IMR-90 (cell line): ENCODE data around the gene PRCD. TPM values are rescaled to one million over a fixed set of nuclear protein-coding genes. Genes with fewer than 3 reads are reported as not detected.

ENCODE experiments used
- ATAC-seq: fragments of 200-7000 bp; cut with Tn5 transposase; 2 replicates; pipeline ENCODE4 v1.9.1; 2020; ENCODE audit warnings: low read depth, mild to moderate bottlenecking, moderate library complexity
- BruUV-seq: library from RNA; stranded (reverse); fragments of 400-500 nt; replicated peaks from 2 replicates; lab custom pipeline; 2021; lab: Mats Ljungman, UMichigan
- CTCF ChIA-PET: fragments of 300-600 bp; formaldehyde crosslinking; extraction: SDS; loops from one replicate; lab custom pipeline; 2021; ENCODE audit warnings: antibody characterized with exemption; lab: Yijun Ruan, JAX
- POLR2A ChIA-PET: fragments of 300-600 bp; sonication (Branson Sonifier 250); formaldehyde crosslinking; loops from one replicate; lab custom pipeline; 2022; ENCODE audit warnings: antibody characterized with exemption; ENCODE audit not compliant: unreplicated experiment; lab: Charles Lee
- DNase-seq: peaks from one replicate; pipeline ENCODE4 v3.0.0; 2013
- H2AFZ ChIP-seq: replicated peaks from 2 replicates; pipeline ENCODE3; 2013; ENCODE audit warnings: low read length, mild to moderate bottlenecking; ENCODE audit not compliant: poor library complexity
- H2AK5ac ChIP-seq: 2 replicates; pipeline ENCODE4 v1.6.1; 2013; ENCODE audit warnings: low read depth, low read length, inconsistent platforms
- H2AK9ac ChIP-seq: replicated peaks from 2 replicates; pipeline ENCODE3; 2013; ENCODE audit warnings: mild to moderate bottlenecking, low read depth, low read length, moderate library complexity; ENCODE audit not compliant: poor library complexity
- H2BK120ac ChIP-seq: 2 replicates; pipeline ENCODE4 v1.6.1; 2013; ENCODE audit warnings: low read depth, low read length, inconsistent platforms
- H2BK15ac ChIP-seq: 3 replicates; pipeline ENCODE4 v1.6.1; 2013; ENCODE audit warnings: low read depth, low read length, inconsistent platforms
- H2BK20ac ChIP-seq: 2 replicates; pipeline ENCODE4 v1.6.1; 2013; ENCODE audit warnings: low read depth, mild to moderate bottlenecking, inconsistent platforms, low read length, moderate library complexity
- H2BK5ac ChIP-seq: 2 replicates; pipeline ENCODE4 v1.6.1; 2013; ENCODE audit warnings: mild to moderate bottlenecking, low read depth, low read length, inconsistent platforms; ENCODE audit not compliant: poor library complexity, severe bottlenecking
- H3K14ac ChIP-seq: replicated peaks from 2 replicates; pipeline ENCODE4 v1.6.1; 2013; ENCODE audit warnings: low read depth, low read length, inconsistent platforms
- H3K18ac ChIP-seq: 2 replicates; pipeline ENCODE4 v1.6.1; 2013; ENCODE audit warnings: low read depth, low read length, control low read depth
- H3K23ac ChIP-seq: 2 replicates; pipeline ENCODE4 v1.6.1; 2013; ENCODE audit warnings: low read depth, low read length, inconsistent platforms
- H3K27ac ChIP-seq: 2 replicates; pipeline ENCODE4 v1.5.1; 2013; ENCODE audit warnings: mild to moderate bottlenecking, control low read depth, low read length; ENCODE audit not compliant: insufficient read depth
- H3K27me3 ChIP-seq: 2 replicates; pipeline ENCODE4 v1.6.1; 2013; ENCODE audit warnings: low read length; ENCODE audit not compliant: control insufficient read depth, insufficient read depth
- H3K36me3 ChIP-seq: 2 replicates; pipeline ENCODE4 v1.6.1; 2013; ENCODE audit warnings: low read length, mixed read lengths; ENCODE audit not compliant: control insufficient read depth, insufficient read depth
- H3K4ac ChIP-seq: 2 replicates; pipeline ENCODE4 v1.6.1; 2013; ENCODE audit warnings: low read depth, low read length, inconsistent platforms
- H3K4me1 ChIP-seq: 2 replicates; pipeline ENCODE4 v1.6.1; 2013; ENCODE audit warnings: low read length, mixed read lengths; ENCODE audit not compliant: control insufficient read depth, insufficient read depth
- H3K4me2 ChIP-seq: 2 replicates; pipeline ENCODE4 v1.6.1; 2013; ENCODE audit warnings: low read depth, mild to moderate bottlenecking, control low read depth, low read length, moderate library complexity
- H3K4me3 ChIP-seq: 2 replicates; pipeline ENCODE4 v1.5.1; 2013; ENCODE audit warnings: low read depth, mild to moderate bottlenecking, control low read depth, low read length, moderate library complexity; ENCODE audit not compliant: insufficient read depth
- H3K56ac ChIP-seq: 2 replicates; pipeline ENCODE4 v1.6.1; 2013; ENCODE audit warnings: low read length, inconsistent platforms; ENCODE audit not compliant: insufficient read depth; ENCODE audit errors: extremely low read depth
- H3K79me1 ChIP-seq, 2 experiments: 2 replicates each; pipeline ENCODE4 v1.6.1; 2013; ENCODE audit warnings: low read length in 2 of 2, inconsistent platforms in 1 of 2, low read depth in 1 of 2
- H3K9ac ChIP-seq: 2 replicates; pipeline ENCODE4 v1.6.1; 2013; ENCODE audit warnings: low read depth, low read length, control low read depth
- H3K9me1 ChIP-seq: 2 replicates; pipeline ENCODE4 v1.6.1; 2013; ENCODE audit warnings: low read length, inconsistent platforms; ENCODE audit not compliant: insufficient read depth
- H3K9me3 ChIP-seq: 2 replicates; pipeline ENCODE4 v1.6.1; 2013; ENCODE audit warnings: low read length; ENCODE audit not compliant: control insufficient read depth, insufficient read depth
- H4K20me1 ChIP-seq: 2 replicates; pipeline ENCODE4 v1.6.1; 2013; ENCODE audit warnings: low read length, inconsistent platforms; ENCODE audit not compliant: insufficient read depth
- H4K5ac ChIP-seq: 2 replicates; pipeline ENCODE4 v1.6.1; 2013; ENCODE audit warnings: mild to moderate bottlenecking, low read depth, low read length, control low read depth
- H4K8ac ChIP-seq, 2 experiments: 2 replicates each; pipeline ENCODE4 v1.6.1; 2013; ENCODE audit warnings: low read depth in 2 of 2, low read length in 2 of 2, control low read depth in 1 of 2, inconsistent platforms in 1 of 2
- H4K91ac ChIP-seq: 2 replicates; pipeline ENCODE4 v1.6.1; 2013; ENCODE audit warnings: low read depth, low read length, inconsistent platforms; ENCODE audit not compliant: insufficient read depth
- BHLHE40 ChIP-seq: fragments of 150-350 bp; IDR thresholded peaks from 2 replicates; pipeline ENCODE4 v1.6.1; 2016; ENCODE audit warnings: mild to moderate bottlenecking, low read depth, low read length
- CEBPB ChIP-seq: IDR thresholded peaks from 2 replicates; pipeline ENCODE4 v1.6.1; 2012; ENCODE audit warnings: low read depth, low read length, improper control_type of control experiment
- CHD1 ChIP-seq: IDR thresholded peaks from 2 replicates; pipeline ENCODE4 v1.6.1; 2012; ENCODE audit warnings: low read depth, low read length, improper control_type of control experiment
- FOS ChIP-seq: fragments of 150-350 bp; IDR thresholded peaks from 2 replicates; pipeline ENCODE4 v1.6.1; 2016; ENCODE audit warnings: low read depth, low read length
- MAFK ChIP-seq: IDR thresholded peaks from 2 replicates; pipeline ENCODE4 v1.6.1; 2012; ENCODE audit warnings: low read depth, low read length, improper control_type of control experiment
- MAZ ChIP-seq: IDR thresholded peaks from 2 replicates; pipeline ENCODE4 v1.6.1; 2012; ENCODE audit warnings: low read depth, mild to moderate bottlenecking, low read length, improper control_type of control experiment, moderate library complexity, borderline replicate concordance
- POLR2A ChIP-seq: IDR thresholded peaks from 2 replicates; pipeline ENCODE4 v1.6.1; 2012; ENCODE audit warnings: mild to moderate bottlenecking, low read depth, low read length
- RAD21 ChIP-seq: IDR thresholded peaks from 2 replicates; pipeline ENCODE4 v1.6.1; 2012; ENCODE audit warnings: low read length, improper control_type of control experiment
- RCOR1 ChIP-seq: IDR thresholded peaks from 2 replicates; pipeline ENCODE4 v1.6.1; 2012; ENCODE audit warnings: mild to moderate bottlenecking, low read length, improper control_type of control experiment; ENCODE audit not compliant: insufficient replicate concordance
- RFX5 ChIP-seq: IDR thresholded peaks from 2 replicates; pipeline ENCODE4 v1.8.0; 2012; ENCODE audit warnings: low read depth, mild to moderate bottlenecking, low read length, moderate library complexity
- WGBS, 2 experiments: methylation state at CpG; one replicate each; pipeline versions ENCODE4 v1.1.5 to v1.1.7; 2013; ENCODE audit warnings: missing lambda C conversion rate in 2 of 2; ENCODE audit not compliant: insufficient read length in 1 of 2; ENCODE audit errors: extremely low coverage in 2 of 2; 5-methylcytosine and 5-hydroxymethylcytosine counted together
- dilution Hi-C: fragments of 300-500 bp; cut with HindIII; formaldehyde crosslinking; loops from one replicate; pipeline ENCODE4 v1.14.3; 2018; ENCODE audit warnings: low sequenced_read_pairs; ENCODE audit not compliant: unreplicated experiment
- in situ Hi-C: fragments of 300-500 bp; cut with MboI; formaldehyde crosslinking; loops from 3 replicates; pipeline ENCODE4 v1.14.3; 2019; ENCODE audit warnings: low sequenced_read_pairs, inconsistent platforms, mixed read lengths
- intact Hi-C: fragments of 100-400 bp; cut with micrococcal nuclease; formaldehyde crosslinking; loops from 2 replicates; pipeline ENCODE4 v1.10.0; 2022
- polyA plus RNA-seq, 3 experiments: library from polyadenylated mRNA; depleted of rRNA; stranded (reverse); fragments of >200 nt; gene quantifications; 2 replicates each; pipeline ENCODE4 v1.2.3, GENCODE V29; 2012; ENCODE audit warnings: low replicate concordance in 1 of 3
- total RNA-seq: library from RNA; depleted of rRNA; stranded (reverse); fragments of >200 nt; gene quantifications from 2 replicates; pipeline ENCODE4 v1.2.3, GENCODE V29; 2012
- TF ChIP-seq, protein P1 (sequence below): fragments of 150-350 bp; IDR thresholded peaks from 2 replicates; pipeline ENCODE4 v1.6.1; 2017; ENCODE audit warnings: mild to moderate bottlenecking, antibody characterized with exemption, low read length, low read depth
- TF ChIP-seq, protein P2 (sequence below): conservative IDR thresholded peaks from 2 replicates; pipeline ENCODE4 v1.5.1; 2012; ENCODE audit warnings: mild to moderate bottlenecking, low read depth, low read length, improper control_type of control experiment

Gene PRCD
- total and polyA plus RNA-seq, 2 of the 4 experiments (the other 2 are of a cell fraction) = 0.32 TPM; not detected in 1

DNA sequence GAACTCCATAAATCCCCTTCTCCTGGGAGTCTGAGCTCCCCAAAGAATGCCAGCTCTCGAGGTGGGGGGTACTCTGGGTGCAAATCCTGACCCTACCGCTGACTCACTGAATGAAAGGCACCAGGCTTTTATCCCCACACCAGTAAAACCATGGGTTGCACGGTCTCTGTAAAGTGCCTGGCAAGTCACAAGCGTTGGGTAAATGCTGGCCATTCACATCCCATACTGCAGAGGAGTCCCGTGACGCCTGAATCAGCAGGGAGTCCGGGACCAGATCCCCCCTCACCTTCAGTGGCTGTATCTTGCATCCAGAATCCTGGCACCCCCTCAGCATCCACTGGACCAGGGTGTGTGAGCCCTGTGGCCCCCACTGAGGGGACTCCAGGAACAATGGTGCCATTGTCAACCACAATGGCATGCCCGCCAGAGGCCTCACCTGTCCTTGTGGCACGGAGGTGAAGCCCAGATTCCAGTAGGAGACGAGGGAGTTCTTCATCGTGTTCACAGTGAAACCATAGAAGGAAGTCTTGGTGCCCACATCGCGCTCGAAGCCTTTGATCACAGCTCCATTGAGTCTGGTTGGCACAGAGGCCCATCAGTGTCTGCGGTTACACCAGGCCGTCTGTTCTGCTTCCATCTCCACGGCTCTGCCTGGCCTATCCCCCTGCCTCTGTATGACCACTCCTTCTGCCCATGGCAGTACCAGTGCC lies 32.5 kb downstream of the PRCD start:
- H3K4me2 ChIP-seq = no peak overlapping the region
- no peak overlapping the region for H3K9ac ChIP-seq
- no peak for DNase-seq
- H3K4ac ChIP-seq = no peak overlapping the region
- H4K91ac ChIP-seq = no peak overlapping the region
- H3K9me3 ChIP-seq = peaks cover 6% of the 10 kb centered on the region
- in situ Hi-C loops = no loop called here
- 92% methylated on average over 14 of the region's 17 CpGs; no CpG with 5 or more reads in 1 of the 2 experiments for whole genome bisulfite sequencing, 2 experiments
- no peak overlapping the region for H4K5ac ChIP-seq
- no peak overlapping the region for H2AK9ac ChIP-seq
- H2BK5ac ChIP-seq = no peak overlapping the region
- H2BK120ac ChIP-seq = no peak overlapping the region
- H2BK15ac ChIP-seq = no peak overlapping the region
- H3K79me1 ChIP-seq = no peaks in the 10 kb centered on the region
- no peak overlapping the region for H3K4me3 ChIP-seq
- no peak overlapping the region for H2AK5ac ChIP-seq
- TF ChIP-seq, protein P1, sequence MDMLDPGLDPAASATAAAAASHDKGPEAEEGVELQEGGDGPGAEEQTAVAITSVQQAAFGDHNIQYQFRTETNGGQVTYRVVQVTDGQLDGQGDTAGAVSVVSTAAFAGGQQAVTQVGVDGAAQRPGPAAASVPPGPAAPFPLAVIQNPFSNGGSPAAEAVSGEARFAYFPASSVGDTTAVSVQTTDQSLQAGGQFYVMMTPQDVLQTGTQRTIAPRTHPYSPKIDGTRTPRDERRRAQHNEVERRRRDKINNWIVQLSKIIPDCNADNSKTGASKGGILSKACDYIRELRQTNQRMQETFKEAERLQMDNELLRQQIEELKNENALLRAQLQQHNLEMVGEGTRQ = no peak
- TF ChIP-seq MAFK = no peak
- TF ChIP-seq, protein P2, sequence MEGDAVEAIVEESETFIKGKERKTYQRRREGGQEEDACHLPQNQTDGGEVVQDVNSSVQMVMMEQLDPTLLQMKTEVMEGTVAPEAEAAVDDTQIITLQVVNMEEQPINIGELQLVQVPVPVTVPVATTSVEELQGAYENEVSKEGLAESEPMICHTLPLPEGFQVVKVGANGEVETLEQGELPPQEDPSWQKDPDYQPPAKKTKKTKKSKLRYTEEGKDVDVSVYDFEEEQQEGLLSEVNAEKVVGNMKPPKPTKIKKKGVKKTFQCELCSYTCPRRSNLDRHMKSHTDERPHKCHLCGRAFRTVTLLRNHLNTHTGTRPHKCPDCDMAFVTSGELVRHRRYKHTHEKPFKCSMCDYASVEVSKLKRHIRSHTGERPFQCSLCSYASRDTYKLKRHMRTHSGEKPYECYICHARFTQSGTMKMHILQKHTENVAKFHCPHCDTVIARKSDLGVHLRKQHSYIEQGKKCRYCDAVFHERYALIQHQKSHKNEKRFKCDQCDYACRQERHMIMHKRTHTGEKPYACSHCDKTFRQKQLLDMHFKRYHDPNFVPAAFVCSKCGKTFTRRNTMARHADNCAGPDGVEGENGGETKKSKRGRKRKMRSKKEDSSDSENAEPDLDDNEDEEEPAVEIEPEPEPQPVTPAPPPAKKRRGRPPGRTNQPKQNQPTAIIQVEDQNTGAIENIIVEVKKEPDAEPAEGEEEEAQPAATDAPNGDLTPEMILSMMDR = no peak
- TF ChIP-seq RCOR1 = no peak
- TF ChIP-seq FOS = no peak
- TF ChIP-seq CHD1 = no peak
- TF ChIP-seq RAD21 = no peak
- TF ChIP-seq RFX5 = no peak
- no peak for TF ChIP-seq CEBPB
- no peak for TF ChIP-seq BHLHE40
- no peak for TF ChIP-seq POLR2A
- no peak for TF ChIP-seq MAZ
- H2AFZ ChIP-seq = no peak overlapping the region
- peaks cover 10% of the 10 kb centered on the region for H4K20me1 ChIP-seq
- no TSS peak for BruUV-seq
- no peak overlapping the region for H3K14ac ChIP-seq
- no peak overlapping the region for H3K23ac ChIP-seq
- no peak overlapping the region for H2BK20ac ChIP-seq
- peaks cover 3% of the 10 kb centered on the region; the same call in 1 of the 2 replicates for H3K9me1 ChIP-seq
- ChIA-PET CTCF (no interaction called here), POLR2A (no interaction called here)
- H3K4me1 ChIP-seq = no peaks in the 10 kb centered on the region
- intact Hi-C loops = no loop called here
- H3K18ac ChIP-seq = no peak overlapping the region
- no peaks in the 10 kb centered on the region for H3K27me3 ChIP-seq
- no peak overlapping the region for H4K8ac ChIP-seq
- ATAC-seq = no peak
- no peak overlapping the region for H3K56ac ChIP-seq
- dilution Hi-C loops = no loop called here
- H3K27ac ChIP-seq = no peak overlapping the region
- 0 out of 2 replicates have a peak, but pooled peaks cover 1% of the 10 kb centered on the region for H3K36me3 ChIP-seq
